Nephron progenitor cell (in vitro differentiated cells): ENCODE results near the gene PLPPR5.

Experiments
- DNase-seq: peaks from one replicate; pipeline ENCODE4 v3.0.0; 2021
- H3K27ac Mint-ChIP-seq: 2 replicates; pipeline ENCODE4 v1.8.0; 2021; ENCODE audit warnings: mild to moderate bottlenecking, moderate library complexity, mixed read lengths
- H3K27me3 Mint-ChIP-seq: 2 replicates; pipeline ENCODE4 v1.8.0; 2021; ENCODE audit warnings: mild to moderate bottlenecking, low read depth, mixed read lengths; ENCODE audit not compliant: poor library complexity
- H3K36me3 Mint-ChIP-seq: 2 replicates; pipeline ENCODE4 v1.8.0; 2021; ENCODE audit warnings: low read depth, mixed read lengths
- H3K4me1 Mint-ChIP-seq: 2 replicates; pipeline ENCODE4 v1.8.0; 2021; ENCODE audit warnings: mixed read lengths
- H3K4me3 Mint-ChIP-seq: 2 replicates; pipeline ENCODE4 v1.8.0; 2021; ENCODE audit warnings: mild to moderate bottlenecking, moderate library complexity, mixed read lengths
- H3K9me3 Mint-ChIP-seq: 2 replicates; pipeline ENCODE4 v1.8.0; 2021; ENCODE audit warnings: mild to moderate bottlenecking, moderate library complexity, mixed read lengths
- CTCF ChIP-seq: fragments of 200-600 bp; sonication (generic); IDR thresholded peaks from 2 replicates; pipeline ENCODE4 v1.5.0; 2021; ENCODE audit warnings: antibody characterized with exemption

PLPPR5 gene

GRCh38 chr1:99010679-99011078 lies 6.0 kb upstream of the PLPPR5 start:
- H3K36me3 Mint-ChIP-seq = no peaks in the 10 kb centered on the region
- no peak for DNase-seq
- no peaks in the 10 kb centered on the region for H3K9me3 Mint-ChIP-seq
- no peak overlapping the region for H3K27ac Mint-ChIP-seq
- no peak overlapping the region for H3K4me3 Mint-ChIP-seq
- no peak for TF ChIP-seq CTCF
- peaks cover 34% of the 10 kb centered on the region for H3K27me3 Mint-ChIP-seq
- H3K4me1 Mint-ChIP-seq = peaks cover 3% of the 10 kb centered on the region

DNA sequence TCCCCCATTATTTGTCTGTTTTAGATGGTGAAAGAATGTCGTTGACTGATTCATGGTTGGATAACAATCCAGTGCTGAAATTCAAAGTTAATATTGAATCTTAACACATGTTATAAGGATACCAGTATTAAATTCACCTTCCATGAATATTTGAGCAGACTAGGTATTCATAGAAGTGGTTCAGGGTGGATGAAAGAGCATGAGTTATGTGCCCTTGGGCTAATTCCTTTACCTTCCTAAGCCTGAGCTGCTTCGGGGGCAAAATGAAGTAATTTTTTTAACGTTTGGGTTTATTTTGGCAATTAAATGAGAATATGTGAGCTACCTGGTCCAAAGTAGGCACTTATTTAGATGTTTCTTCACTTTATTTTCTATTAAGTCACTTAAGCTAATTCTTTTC lies 2.7 kb upstream of the PLPPR5 start:
- DNase-seq = no peak
- H3K4me3 Mint-ChIP-seq = no peak overlapping the region
- no peak for TF ChIP-seq CTCF

GRCh38 chr1:99005537-99005942 lies 879 bp upstream of the PLPPR5 start:
- H3K4me1 Mint-ChIP-seq = peaks cover 6% of the 10 kb centered on the region
- H3K27me3 Mint-ChIP-seq = peaks cover 64% of the 10 kb centered on the region
- H3K4me3 Mint-ChIP-seq = peak overlapping the region; percentile 82
- DNase-seq = no peak
- no peaks in the 10 kb centered on the region for H3K9me3 Mint-ChIP-seq
- H3K27ac Mint-ChIP-seq = no peak overlapping the region
- H3K36me3 Mint-ChIP-seq = no peaks in the 10 kb centered on the region
- TF ChIP-seq CTCF = no peak

More for the DNA sequence above, 2.7 kb upstream of the PLPPR5 start:
- no peaks in the 10 kb centered on the region for H3K9me3 Mint-ChIP-seq
- no peaks in the 10 kb centered on the region for H3K36me3 Mint-ChIP-seq
- H3K27me3 Mint-ChIP-seq = peaks cover 60% of the 10 kb centered on the region
- no peak overlapping the region for H3K27ac Mint-ChIP-seq
- peaks cover 6% of the 10 kb centered on the region for H3K4me1 Mint-ChIP-seq

DNA sequence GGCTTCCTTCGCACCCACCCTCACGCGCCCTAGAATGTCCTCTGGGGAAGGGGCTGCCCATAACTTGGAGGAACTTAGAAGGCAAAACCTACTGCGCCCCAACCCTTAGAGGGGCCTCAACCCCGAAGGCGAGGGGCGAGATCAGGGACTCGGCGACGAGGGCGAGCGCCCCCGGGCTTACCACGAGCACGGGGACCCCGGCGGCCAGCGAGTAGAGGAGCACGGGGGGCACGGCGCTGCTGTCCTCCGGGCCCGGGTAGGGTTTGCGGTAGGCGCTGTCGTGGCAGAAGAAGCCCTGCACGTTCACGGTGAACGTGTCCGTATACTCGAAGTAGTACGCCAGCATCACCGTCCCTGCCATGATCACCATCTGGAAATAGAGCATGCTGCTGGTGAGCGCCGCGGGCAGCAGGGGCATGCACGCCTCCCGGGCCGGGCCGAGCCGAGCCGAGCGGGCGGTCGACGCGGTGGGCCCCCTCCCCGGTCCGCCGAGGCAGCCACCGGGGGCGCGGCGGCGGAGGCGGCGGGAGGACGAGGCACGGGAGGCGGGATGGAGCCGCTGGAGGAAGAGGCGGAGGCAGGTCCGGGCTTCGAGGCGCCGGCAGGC lies 304 bp downstream of the PLPPR5 start:
- no peaks in the 10 kb centered on the region for H3K36me3 Mint-ChIP-seq
- DNase-seq = peak; percentile 63
- no peaks in the 10 kb centered on the region for H3K9me3 Mint-ChIP-seq
- peaks cover 66% of the 10 kb centered on the region for H3K27me3 Mint-ChIP-seq
- peaks cover 6% of the 10 kb centered on the region for H3K4me1 Mint-ChIP-seq
- TF ChIP-seq CTCF = no peak
- no peak overlapping the region for H3K27ac Mint-ChIP-seq
- H3K4me3 Mint-ChIP-seq = peak overlapping the region; percentile 80

DNA sequence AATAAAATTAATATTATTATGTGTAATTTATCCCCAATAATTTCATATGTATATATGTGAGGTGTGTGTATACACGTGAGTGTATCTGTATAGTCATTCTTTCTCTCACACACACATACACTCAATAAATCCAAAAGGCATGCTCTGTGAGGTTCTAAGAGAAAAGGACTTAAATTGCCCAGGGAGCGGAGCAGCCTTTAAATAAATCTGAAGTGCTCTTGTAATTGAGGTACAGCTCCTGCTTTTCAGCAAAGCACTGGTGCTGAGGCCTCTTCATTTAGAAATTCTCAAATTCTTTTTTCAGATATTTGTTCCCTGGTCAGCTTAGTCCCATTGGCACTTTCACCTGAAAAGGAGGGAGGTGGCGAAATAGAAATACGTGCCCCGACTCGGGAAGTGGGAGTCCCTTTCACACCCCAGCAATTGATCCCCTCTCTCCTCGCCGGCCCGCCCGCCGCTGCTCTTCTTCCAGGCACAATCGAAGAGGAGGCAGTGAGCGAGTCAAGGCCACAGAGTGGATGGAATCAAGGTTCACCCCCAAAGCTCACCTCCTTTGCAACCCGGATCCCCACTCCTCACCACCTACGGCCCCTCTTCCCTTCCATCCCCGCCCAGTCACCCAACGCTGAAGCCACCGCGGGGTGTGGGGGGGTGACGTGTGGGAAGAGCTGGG lies 944 bp downstream of the PLPPR5 start:
- H3K4me3 Mint-ChIP-seq = peak overlapping the region; percentile 80
- peaks cover 61% of the 10 kb centered on the region for H3K27me3 Mint-ChIP-seq
- no peak overlapping the region for H3K27ac Mint-ChIP-seq
- peaks cover 6% of the 10 kb centered on the region for H3K4me1 Mint-ChIP-seq
- TF ChIP-seq CTCF = no peak
- peak; percentile 27 for DNase-seq
- H3K9me3 Mint-ChIP-seq = no peaks in the 10 kb centered on the region
- H3K36me3 Mint-ChIP-seq = no peaks in the 10 kb centered on the region

DNA sequence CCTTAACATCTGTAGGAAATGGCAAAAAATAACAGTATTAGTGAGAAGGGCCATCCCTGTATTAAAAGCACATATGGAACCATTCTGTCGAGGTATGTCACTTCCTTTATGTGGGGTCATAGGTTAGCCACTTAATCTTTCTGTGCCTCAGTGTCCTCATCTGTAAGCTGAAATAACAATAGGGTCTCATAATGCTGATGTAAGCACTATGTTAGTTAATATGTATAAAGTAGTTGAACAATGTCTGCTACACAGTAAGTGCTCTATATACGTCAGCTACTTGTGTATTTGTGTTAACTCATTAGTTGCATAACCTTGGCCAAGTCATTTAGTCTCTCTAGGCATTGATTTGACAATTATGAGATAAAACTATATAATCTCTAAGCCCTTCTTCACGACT lies 11.8 kb downstream of the PLPPR5 start:
- Mint-ChIP-seq H3K4me3 (no peak overlapping the region), H3K36me3 (no peaks in the 10 kb centered on the region), H3K27ac (no peak overlapping the region), H3K9me3 (no peaks in the 10 kb centered on the region), H3K4me1 (peaks cover 5% of the 10 kb centered on the region), H3K27me3 (no peaks in the 10 kb centered on the region)
- no peak for DNase-seq
- no peak for TF ChIP-seq CTCF
